Keratinocyte (primary cell): ENCODE measurements around the gene FOXA1.

Experiments
- EZH2 ChIP-seq: IDR thresholded peaks from one replicate; pipeline ENCODE4 v1.6.1; 2012; ENCODE audit warnings: inconsistent platforms, mild to moderate bottlenecking, low read length, moderate library complexity
- TF ChIP-seq, protein P1 (sequence below), 3 experiments: IDR thresholded peaks in 1 of 3; conservative IDR thresholded peaks in 1 of 3; optimal IDR thresholded peaks in 1 of 3; 2 replicates in 2 of 3; 3 replicates in 1 of 3; pipeline versions ENCODE3 to v1.5.1; 2011; ENCODE audit warnings: low read length in 3 of 3, mild to moderate bottlenecking in 3 of 3, moderate library complexity in 2 of 3, control low read depth in 1 of 3, inconsistent platforms in 1 of 3; ENCODE audit not compliant: insufficient read depth in 2 of 3; ENCODE audit errors: extremely low read depth in 1 of 3

DNA sequence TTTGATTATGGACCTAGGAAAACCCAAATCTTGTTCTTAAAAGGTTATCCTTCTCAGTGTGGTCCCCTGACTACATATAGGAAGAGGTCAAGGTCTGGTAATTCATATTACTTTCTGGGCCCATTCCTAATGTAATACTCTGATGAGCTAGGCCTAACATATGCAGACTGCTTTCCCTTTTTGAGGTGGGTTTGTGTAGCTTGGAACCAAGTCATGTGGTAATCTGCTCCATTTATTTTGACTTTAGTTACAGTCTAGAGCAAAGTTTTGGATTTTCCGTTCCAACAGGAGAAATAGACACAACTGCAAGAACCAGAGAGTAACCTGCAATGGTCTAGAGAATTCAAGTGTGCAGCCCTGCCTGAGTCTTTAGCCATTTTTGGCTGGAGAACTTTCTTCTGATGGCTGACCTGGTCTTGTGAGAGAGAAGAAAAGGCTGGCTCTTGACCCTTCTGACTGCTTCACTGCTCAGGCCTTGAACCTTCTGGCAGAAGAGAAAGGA, 22.9 kb upstream of the FOXA1 start:
- TF ChIP-seq, protein P1, sequence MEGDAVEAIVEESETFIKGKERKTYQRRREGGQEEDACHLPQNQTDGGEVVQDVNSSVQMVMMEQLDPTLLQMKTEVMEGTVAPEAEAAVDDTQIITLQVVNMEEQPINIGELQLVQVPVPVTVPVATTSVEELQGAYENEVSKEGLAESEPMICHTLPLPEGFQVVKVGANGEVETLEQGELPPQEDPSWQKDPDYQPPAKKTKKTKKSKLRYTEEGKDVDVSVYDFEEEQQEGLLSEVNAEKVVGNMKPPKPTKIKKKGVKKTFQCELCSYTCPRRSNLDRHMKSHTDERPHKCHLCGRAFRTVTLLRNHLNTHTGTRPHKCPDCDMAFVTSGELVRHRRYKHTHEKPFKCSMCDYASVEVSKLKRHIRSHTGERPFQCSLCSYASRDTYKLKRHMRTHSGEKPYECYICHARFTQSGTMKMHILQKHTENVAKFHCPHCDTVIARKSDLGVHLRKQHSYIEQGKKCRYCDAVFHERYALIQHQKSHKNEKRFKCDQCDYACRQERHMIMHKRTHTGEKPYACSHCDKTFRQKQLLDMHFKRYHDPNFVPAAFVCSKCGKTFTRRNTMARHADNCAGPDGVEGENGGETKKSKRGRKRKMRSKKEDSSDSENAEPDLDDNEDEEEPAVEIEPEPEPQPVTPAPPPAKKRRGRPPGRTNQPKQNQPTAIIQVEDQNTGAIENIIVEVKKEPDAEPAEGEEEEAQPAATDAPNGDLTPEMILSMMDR (optimal IDR thresholded peaks at IDR 0.05 in 1 of 3, IDR thresholded peaks at IDR 0.05 in 1 of 3, conservative IDR thresholded peaks at IDR 0.05 in 1 of 3; ENCODE audit: extremely low read depth in 1 of 3, insufficient read depth in 2 of 3, low read length in 3 of 3) = no peak
- TF ChIP-seq EZH2 = no peak
